Suppressor macrophage treated with lipopolysaccharide for 1 hour (primary cell): ENCODE measurements around the gene FKBP10.
A peak's percentile ranks its signal among the peaks of the same experiment; 100 is the strongest.

ENCODE experiments used
- DNase-seq, 3 donors: peaks; one replicate each; pipeline ENCODE4 v3.0.0-alpha.2; 2020 to 2022

FKBP10 gene

GRCh38 chr17:41784207-41784744 lies 28.5 kb upstream of the FKBP10 start:
- peak; percentile 87 to 89 (median 87) for DNase-seq

GRCh38 chr17:41785091-41785858 lies 27.5 kb upstream of the FKBP10 start:
- DNase-seq: peak; percentile 40 to 52 (median 40)

GRCh38 chr17:41785859-41786226 lies 27.0 kb upstream of the FKBP10 start:
- peak; percentile 69 to 82 (median 78) for DNase-seq

- peak; percentile 98 to 99 (median 99) for DNase-seq
Measured at GRCh38 chr17:41786227-41787020, 26.4 kb upstream of the FKBP10 start, which contains the start of gene JUP. JUP (minus strand) TSS chr17:41786711; CDS start chr17:41771854, 14,857 bp downstream.

- DNase-seq: no peak
Measured at GRCh38 chr17:41787021-41787418, 25.8 kb upstream of the FKBP10 start.

GRCh38 chr17:41792845-41793783 lies 19.7 kb upstream of the FKBP10 start:
- no peak for DNase-seq

- DNase-seq: no peak
Measured at GRCh38 chr17:41793784-41794539, 18.8 kb upstream of the FKBP10 start.

- DNase-seq: no peak
Measured at GRCh38 chr17:41794540-41794975, 18.2 kb upstream of the FKBP10 start.

- DNase-seq: peak; percentile 40 to 55 (median 44)
Measured at GRCh38 chr17:41796121-41796895, 16.5 kb upstream of the FKBP10 start.

- DNase-seq: no peak
Measured at GRCh38 chr17:41797377-41797776, 15.4 kb upstream of the FKBP10 start.

- no peak for DNase-seq
Measured at GRCh38 chr17:41799366-41799765, 13.4 kb upstream of the FKBP10 start.

GRCh38 chr17:41800601-41801373 lies 12.0 kb upstream of the FKBP10 start:
- DNase-seq: no peak

- peak; percentile 78 to 90 (median 83) for DNase-seq
Measured at GRCh38 chr17:41801374-41802271, 11.2 kb upstream of the FKBP10 start.

- DNase-seq: peak; percentile 62 to 68 (median 63)
Measured at GRCh38 chr17:41803049-41804020, 9.5 kb upstream of the FKBP10 start.

GRCh38 chr17:41806685-41807445 lies 5.9 kb upstream of the FKBP10 start:
- DNase-seq: no peak

- no peak for DNase-seq
Measured at GRCh38 chr17:41810659-41811548, 1.9 kb upstream of the FKBP10 start.
